Measurements from ENCODE around the gene MYO15B.

Gene MYO15B

DNA sequence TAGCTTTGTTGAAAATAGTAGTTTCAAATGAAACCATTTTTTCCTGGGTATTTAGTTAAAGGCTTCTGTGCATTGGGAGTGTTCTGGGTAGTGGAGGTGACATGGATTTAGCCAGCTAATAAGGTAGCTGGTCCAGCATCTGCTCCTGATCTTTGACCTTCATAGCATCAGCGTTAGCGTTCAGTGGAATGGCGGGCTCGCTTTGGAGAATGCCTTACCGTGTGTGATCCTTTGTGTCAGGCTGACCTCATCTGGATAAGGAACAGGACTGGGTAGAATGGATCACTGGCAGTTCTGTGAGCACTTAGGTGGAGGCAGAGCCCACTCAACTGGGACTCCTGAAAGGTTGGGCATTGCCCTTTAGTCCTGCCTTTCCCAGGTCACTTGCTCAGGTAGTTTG is 83.3 kb downstream of the MYO15B start:
- no peak for DNase-seq

DNA sequence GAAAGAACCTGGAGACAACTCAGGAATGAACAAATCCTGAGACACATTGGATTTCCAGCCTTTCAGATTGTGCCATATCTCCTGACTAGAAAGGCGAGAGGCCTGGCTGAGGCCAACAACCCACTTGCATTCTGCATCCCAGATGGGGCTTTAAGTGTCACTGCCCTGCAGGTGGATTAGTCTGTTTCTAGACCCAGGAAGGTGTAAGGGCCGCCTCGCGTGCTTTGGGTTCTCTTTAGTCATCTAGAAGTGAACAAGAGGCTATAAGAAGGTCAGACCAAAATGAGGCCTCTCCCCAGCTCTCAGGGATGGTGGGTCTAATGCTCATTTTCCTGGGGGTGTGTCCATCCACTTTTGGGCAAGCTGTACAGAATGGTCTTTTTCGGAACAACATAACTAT is 84.4 kb downstream of the MYO15B start:
- no peak for DNase-seq

DNA sequence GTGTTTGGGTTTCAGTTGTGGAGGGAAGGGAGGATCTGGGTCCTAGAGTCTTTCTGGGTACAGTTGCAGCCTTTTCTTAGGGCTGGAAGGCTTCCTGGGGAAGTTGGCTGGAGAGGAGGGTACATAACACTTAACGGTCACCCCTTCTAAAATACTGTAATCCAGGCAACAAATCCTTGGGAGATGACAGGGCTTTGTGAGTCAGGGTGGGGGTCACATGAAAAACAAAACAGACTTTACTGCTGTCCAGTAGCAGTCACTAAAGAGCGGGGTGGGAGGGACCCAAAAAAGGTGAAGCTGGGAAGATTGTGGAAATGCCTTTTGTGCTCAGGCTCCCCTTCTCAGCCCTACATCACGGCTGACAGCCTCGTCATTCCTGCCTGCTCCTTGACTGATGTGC is 85.9 kb downstream of the MYO15B start:
- DNase-seq: no peak
